Eye (tissue), 1 donor: ENCODE results near the gene RNF224.
"Not testable (repeated sequence)": the region's sequence is repeated elsewhere in the genome, so short reads cannot be mapped to it uniquely, and the experiment has no call there.

Source experiments
- DNase-seq: peaks from one replicate; pipeline ENCODE4 v3.0.0-alpha.2; 2015

Gene RNF224

GRCh38 chr9:137228968-137229896 lies 1.9 kb downstream of the RNF224 start:
- no peak for DNase-seq

GRCh38 chr9:137229903-137230704 lies 2.8 kb downstream of the RNF224 start:
- DNase-seq: no peak

- DNase-seq: no peak
These were observed 3.5 kb downstream of the RNF224 start, which contains the start of gene SLC34A3 for GRCh38 chr9:137230705-137231371. Gene SLC34A3 (plus strand): TSS chr9:137230901. CDS start chr9:137231703, 802 bp downstream.

- no peak for DNase-seq
These were observed 4.2 kb downstream of the RNF224 start for GRCh38 chr9:137231372-137232039.

- DNase-seq: no peak
These were observed 4.8 kb downstream of the RNF224 start for GRCh38 chr9:137232101-137232500.

GRCh38 chr9:137232510-137232909 lies 5.2 kb downstream of the RNF224 start:
- DNase-seq: no peak

GRCh38 chr9:137233143-137233980 lies 6.1 kb downstream of the RNF224 start:
- no peak for DNase-seq

- no peak for DNase-seq
These were observed 6.9 kb downstream of the RNF224 start for GRCh38 chr9:137234055-137234697.

GRCh38 chr9:137234758-137235423 lies 7.6 kb downstream of the RNF224 start:
- no peak for DNase-seq

GRCh38 chr9:137235424-137236237 lies 8.3 kb downstream of the RNF224 start:
- no peak for DNase-seq

GRCh38 chr9:137236238-137236935 lies 9.1 kb downstream of the RNF224 start:
- peak; percentile 95 for DNase-seq

GRCh38 chr9:137236936-137237421 lies 9.7 kb downstream of the RNF224 start:
- DNase-seq: no peak

- peak; percentile 30 for DNase-seq
These were observed 10.7 kb downstream of the RNF224 start for GRCh38 chr9:137237759-137238726.

GRCh38 chr9:137239541-137240200 lies 12.4 kb downstream of the RNF224 start:
- not testable (repeated sequence) for DNase-seq

- no peak for DNase-seq
These were observed 13.1 kb downstream of the RNF224 start for GRCh38 chr9:137240318-137240840.

- DNase-seq: peak; percentile 100
These were observed 13.7 kb downstream of the RNF224 start, which contains the start of gene TUBB4B for GRCh38 chr9:137240841-137241489. Gene TUBB4B (plus strand): TSS chr9:137241287. CDS start chr9:137241361, 74 bp downstream.
